ENCODE measurements around the gene FNDC3B.

The FNDC3B gene

GRCh38 chr3:172259111-172259541 lies 219.7 kb downstream of the FNDC3B start:
- DNase-seq (ENCODE audit: low read depth, low spot score): no peak

- DNase-seq (ENCODE audit: low read depth, low spot score): no peak
Measured at GRCh38 chr3:172259726-172260248, 220.4 kb downstream of the FNDC3B start.

DNA sequence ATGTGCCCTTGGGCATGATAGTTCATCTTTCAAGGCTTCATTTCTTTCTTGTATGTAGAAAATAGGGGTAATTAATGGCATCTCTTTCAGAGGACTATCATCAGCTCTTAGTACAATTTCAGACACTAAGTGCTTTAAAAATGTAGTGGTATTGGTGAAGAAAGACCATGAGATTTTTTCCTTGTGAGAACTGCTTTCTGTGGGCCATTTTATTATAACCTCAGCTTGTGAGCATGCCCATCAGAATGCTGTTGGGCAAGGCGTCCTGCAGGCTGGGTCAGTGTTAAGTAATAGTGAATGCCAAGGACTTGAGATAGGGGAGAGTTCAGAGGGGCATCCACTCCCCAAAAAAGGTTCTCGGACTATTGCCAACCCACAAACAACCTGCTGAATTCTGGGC lies 221.0 kb downstream of the FNDC3B start:
- DNase-seq (ENCODE audit: low read depth, low spot score): no peak

- DNase-seq (ENCODE audit: low read depth, low spot score): no peak
Measured at GRCh38 chr3:172261054-172261453, 221.7 kb downstream of the FNDC3B start.

GRCh38 chr3:172262991-172263608 lies 223.7 kb downstream of the FNDC3B start:
- DNase-seq (ENCODE audit: low read depth, low spot score): no peak

DNA sequence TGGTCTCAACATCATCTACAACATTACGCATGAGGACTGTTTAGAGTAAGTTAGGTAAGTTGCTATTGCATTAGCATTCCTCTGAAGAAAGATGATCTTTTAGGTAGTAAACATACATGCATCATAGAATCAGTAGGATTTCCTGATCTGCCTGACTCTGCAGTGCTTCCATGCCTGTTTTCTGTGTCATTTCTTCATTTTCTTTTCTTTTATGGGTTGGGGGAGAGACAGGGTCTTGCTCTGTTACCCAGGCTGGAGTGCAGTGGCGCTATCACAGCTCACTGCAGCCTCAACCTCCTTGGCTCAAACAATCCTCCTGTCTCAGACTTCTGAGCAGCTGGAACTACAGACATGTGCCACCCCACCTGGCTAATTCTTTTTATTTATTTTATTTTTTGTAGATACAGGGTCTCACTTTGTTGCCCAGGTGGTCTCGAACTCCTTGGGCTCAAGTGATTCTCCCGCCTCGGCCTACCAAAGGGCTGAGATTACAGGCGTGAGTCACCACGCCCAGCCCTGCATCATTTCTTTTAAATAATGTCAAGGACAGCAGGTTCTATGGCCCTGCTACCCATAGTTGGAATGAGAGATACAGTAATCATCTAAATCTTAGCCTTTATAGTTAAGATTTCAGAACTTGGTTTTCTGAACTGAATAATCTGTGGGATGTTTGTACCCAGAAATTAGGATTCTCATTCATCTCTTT lies 224.6 kb downstream of the FNDC3B start:
- DNase-seq (ENCODE audit: low read depth, low spot score): no peak

GRCh38 chr3:172266103-172266502 lies 226.7 kb downstream of the FNDC3B start:
- DNase-seq (ENCODE audit: low read depth, low spot score): no peak

DNA sequence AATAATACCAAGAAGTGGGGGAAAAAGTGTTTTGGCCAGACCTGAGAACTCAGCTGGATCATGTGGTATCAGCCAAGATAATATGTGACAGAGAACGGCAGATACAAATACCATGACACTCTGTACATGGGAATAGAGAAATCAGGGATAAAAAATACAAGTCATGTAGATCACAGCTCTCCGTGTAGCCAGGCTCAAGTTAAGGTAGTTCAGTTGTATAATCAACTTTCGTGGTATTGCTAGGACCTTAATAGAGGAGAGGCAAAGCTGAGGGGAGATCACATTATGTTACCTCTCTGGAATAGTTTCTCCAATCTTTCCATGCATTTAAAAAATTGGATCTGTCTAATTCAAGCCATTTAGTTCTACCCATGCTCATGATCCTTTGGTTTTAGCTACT lies 229.0 kb downstream of the FNDC3B start:
- DNase-seq (ENCODE audit: low read depth, low spot score): no peak

DNA sequence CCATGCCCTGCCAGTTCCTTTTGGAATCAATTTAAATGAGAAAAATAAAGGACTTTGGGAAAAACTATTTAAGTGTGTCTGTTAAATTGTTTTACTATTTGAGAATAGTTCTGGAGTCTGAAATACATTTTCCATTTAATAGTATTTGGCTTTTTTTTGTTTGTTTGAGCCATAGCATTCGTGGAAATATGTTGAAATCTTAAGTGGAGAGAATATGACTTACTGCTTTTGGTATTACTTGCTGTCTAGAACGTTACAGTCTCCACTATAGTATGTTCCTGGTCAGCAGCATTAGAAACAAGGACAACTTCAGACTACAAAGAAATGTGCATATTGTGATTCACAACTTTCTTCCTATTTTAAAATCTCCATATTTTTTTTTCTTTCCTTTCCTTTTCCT lies 229.5 kb downstream of the FNDC3B start:
- no peak for DNase-seq (ENCODE audit: low read depth, low spot score)

GRCh38 chr3:172270557-172271166 lies 231.3 kb downstream of the FNDC3B start:
- no peak for DNase-seq (ENCODE audit: low read depth, low spot score)

DNA sequence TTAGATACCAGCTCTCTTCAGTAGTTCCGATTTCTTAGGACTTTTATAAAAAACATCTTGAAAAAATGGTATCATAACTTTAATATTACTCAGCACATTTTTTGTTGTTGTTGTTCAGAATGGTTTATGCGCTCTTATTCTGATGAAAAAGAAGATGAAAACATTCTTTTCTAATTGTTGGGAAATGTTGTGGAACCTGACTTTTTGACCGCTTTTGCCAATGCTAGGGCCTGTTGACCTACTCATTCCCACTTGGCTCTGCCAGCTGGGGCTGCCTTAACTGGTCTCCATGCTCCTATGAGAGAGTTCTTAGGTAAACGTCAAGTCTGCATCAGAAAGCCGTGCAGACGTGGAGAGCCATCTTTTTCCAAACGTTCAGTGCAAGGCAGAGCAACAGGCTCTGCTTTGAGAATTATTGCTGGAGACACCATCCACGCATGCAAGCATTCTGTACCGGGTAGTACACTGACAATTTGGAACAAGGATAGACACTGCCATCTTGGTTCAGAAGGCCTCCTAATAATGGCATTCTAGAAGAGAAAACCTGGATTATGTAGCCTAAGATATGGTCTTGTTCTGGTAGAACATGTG lies 232.1 kb downstream of the FNDC3B start:
- DNase-seq (ENCODE audit: low read depth, low spot score): no peak

DNA sequence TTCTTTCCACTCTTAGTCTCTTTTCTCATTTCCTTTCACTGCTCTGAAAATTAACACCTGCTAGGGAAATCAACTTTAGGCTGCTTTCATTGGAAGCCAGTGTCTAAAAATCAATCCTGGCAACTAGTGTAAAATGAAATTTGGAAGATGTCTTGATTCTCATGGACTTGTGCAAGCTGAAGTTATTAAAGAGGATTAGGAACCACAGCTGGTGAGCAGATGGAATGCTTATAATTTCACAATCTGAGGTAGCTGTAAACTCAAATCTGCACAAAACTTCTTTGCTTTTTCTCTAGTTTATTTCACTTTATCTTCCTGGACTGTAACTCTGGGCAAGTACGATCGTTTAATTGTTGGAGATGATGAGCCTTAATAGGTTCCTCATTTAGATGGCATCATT lies 233.3 kb downstream of the FNDC3B start:
- no peak for DNase-seq (ENCODE audit: low read depth, low spot score)

GRCh38 chr3:172273378-172273777 lies 234.0 kb downstream of the FNDC3B start:
- DNase-seq (ENCODE audit: low read depth, low spot score): no peak

DNA sequence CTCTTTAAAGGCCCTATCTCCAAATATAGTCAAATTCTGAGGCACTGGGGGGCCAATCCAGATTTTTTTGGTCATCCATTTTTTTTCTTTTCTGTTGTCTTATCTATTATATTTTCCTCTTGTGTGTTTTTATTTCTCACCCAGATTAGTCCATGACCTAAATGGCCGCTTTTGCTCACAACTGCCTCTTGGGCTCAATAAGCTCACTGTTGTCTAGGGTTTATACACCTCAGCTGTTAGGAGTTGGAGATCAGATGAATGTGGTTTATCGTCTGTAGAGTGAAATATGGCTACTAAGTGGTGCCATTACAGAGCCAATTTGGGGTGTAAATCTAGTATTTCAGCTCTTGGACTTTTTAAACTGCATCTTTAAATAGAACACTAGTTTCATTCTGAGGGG lies 235.5 kb downstream of the FNDC3B start:
- DNase-seq (ENCODE audit: low read depth, low spot score): no peak

GRCh38 chr3:172275586-172275985 lies 236.2 kb downstream of the FNDC3B start:
- no peak for DNase-seq (ENCODE audit: low read depth, low spot score)

DNA sequence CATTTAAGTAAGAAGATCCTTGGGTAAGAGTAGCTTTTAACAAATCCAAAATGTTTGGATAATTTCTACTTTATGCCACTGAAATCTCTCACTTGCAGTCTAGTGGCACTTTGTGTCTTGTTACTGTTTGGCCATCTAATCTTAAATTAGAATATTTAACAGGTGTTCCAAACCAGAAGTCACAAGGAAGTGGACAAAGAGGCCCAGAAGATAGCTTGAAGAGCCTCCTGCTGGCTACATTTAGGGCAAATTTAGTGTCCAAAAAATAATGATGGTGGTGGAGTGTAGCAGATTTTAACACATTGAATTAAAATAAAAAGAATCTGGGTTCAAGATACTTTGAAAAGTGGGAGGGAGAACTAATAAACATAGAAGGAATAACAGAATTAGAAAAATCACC lies 236.7 kb downstream of the FNDC3B start:
- DNase-seq (ENCODE audit: low read depth, low spot score): no peak

GRCh38 chr3:172277151-172277652 lies 237.8 kb downstream of the FNDC3B start:
- DNase-seq (ENCODE audit: low read depth, low spot score): no peak

DNA sequence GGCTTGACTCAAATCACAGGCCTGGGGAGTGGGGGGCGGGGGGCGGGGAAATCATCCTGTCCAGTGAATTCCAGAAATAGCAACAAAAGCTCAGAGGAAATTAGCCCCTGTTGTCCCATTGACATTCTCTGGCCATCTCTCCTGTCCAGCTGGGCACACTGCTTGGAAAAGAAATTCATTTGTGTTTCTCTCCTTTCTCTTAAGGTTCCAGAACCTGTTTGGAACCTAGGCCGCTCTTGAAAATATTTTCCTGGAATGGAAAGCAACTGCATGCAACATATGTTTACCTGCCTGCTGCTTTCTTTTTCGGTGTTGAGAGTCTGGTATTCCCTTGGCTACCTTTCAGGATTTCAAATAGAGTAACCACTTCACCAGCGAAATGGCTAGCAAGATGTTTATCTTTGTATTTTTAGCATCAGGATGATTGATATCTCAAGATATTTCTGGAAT lies 239.8 kb downstream of the FNDC3B start:
- DNase-seq (ENCODE audit: low read depth, low spot score): no peak

- DNase-seq (ENCODE audit: low read depth, low spot score): no peak
Measured at GRCh38 chr3:172279974-172280373, 240.6 kb downstream of the FNDC3B start.

- no peak for DNase-seq (ENCODE audit: low read depth, low spot score)
Measured at GRCh38 chr3:172280406-172281051, 241.2 kb downstream of the FNDC3B start.

DNA sequence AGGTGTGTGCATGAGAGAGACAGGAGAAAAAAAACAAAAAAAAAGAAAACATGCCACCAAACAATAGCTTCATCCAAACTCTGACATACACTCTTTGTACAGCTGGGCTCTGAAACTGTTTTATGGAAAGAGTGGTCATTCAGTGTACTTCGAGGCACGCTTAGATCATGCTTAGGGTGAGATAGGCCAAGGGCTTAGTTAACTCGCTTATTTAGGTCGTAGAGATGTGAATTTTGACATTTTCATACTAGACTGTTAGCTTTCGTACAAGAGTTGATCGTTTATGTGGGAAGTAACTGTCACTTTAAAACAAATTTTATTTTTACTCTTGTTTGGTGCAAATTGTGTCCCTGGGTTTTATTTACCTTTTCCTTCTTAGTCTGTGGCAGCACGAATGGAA lies 242.5 kb downstream of the FNDC3B start:
- no peak for DNase-seq (ENCODE audit: low read depth, low spot score)

- DNase-seq (ENCODE audit: low read depth, low spot score): no peak
Measured at GRCh38 chr3:172282850-172283249, 243.5 kb downstream of the FNDC3B start.

Data from ELF-1 (cell line).